HepG2 (cell line): Measurements from ENCODE around the gene LMF2. TPM values are rescaled to one million over a fixed set of nuclear protein-coding genes. Genes with fewer than 3 reads are reported as not detected.

Experiments used
- ARHGAP35 ChIP-seq: sonication (generic); formaldehyde crosslinking; IDR thresholded peaks from 2 replicates; pipeline ENCODE4 v1.9.0; 2022; ENCODE audit warnings: mild to moderate bottlenecking, inconsistent platforms, moderate library complexity, missing genetic modification reagents, borderline replicate concordance
- CSRNP2 ChIP-seq: sonication (generic); formaldehyde crosslinking; conservative IDR thresholded peaks from 2 replicates; pipeline ENCODE4 v1.8.0; 2022; ENCODE audit warnings: low read depth, missing genetic modification reagents
- CTCF ChIP-seq: sonication (generic); formaldehyde crosslinking; IDR thresholded peaks from 2 replicates; pipeline ENCODE4 v1.5.0; 2020; ENCODE audit warnings: mild to moderate bottlenecking, missing genetic modification reagents, moderate library complexity
- DDIT3 ChIP-seq: sonication (generic); formaldehyde crosslinking; IDR thresholded peaks from 2 replicates; pipeline ENCODE4 v1.4.0; 2020; ENCODE audit warnings: mild to moderate bottlenecking, missing genetic modification reagents
- FOXC1 ChIP-seq: sonication (generic); formaldehyde crosslinking; IDR thresholded peaks from 2 replicates; pipeline ENCODE4 v1.8.0; 2022; ENCODE audit warnings: mild to moderate bottlenecking, missing genetic modification reagents, borderline replicate concordance
- HOXD1 ChIP-seq: sonication (generic); formaldehyde crosslinking; IDR thresholded peaks from 2 replicates; pipeline ENCODE4 v1.5.0; 2020; ENCODE audit warnings: missing genetic modification reagents
- KMT2B ChIP-seq: IDR thresholded peaks from 2 replicates; pipeline ENCODE4 v1.6.1; 2016; ENCODE audit warnings: missing genetic modification reagents, missing compliant biosample characterization
- MTERF4 ChIP-seq: sonication (generic); formaldehyde crosslinking; IDR thresholded peaks from 2 replicates; pipeline ENCODE4 v1.8.0; 2023; ENCODE audit warnings: mild to moderate bottlenecking, missing genetic modification reagents
- RORA ChIP-seq: sonication (generic); formaldehyde crosslinking; IDR thresholded peaks from 2 replicates; pipeline ENCODE4 v1.5.0; 2020; ENCODE audit warnings: mild to moderate bottlenecking, missing genetic modification reagents, moderate library complexity
- RXRA ChIP-seq: sonication (generic); formaldehyde crosslinking; IDR thresholded peaks from 2 replicates; pipeline ENCODE4 v1.5.1; 2020; ENCODE audit warnings: missing genetic modification reagents
- SRSF1 ChIP-seq: fragments of 200-400 bp; formaldehyde crosslinking; optimal IDR thresholded peaks from 2 replicates; pipeline ENCODE3; 2017; ENCODE audit warnings: mild to moderate bottlenecking, low read depth, low read length, moderate library complexity
- TCF12 ChIP-seq, 2 experiments: fragments of 450-650 bp in 1 of 2; sonication (generic) in 1 of 2; formaldehyde crosslinking in 1 of 2; IDR thresholded peaks; 2 replicates each; pipeline versions ENCODE4 v1.6.1 to v1.8.0; 2017 to 2022; ENCODE audit warnings: antibody characterized with exemption in 1 of 2, mild to moderate bottlenecking in 1 of 2, missing genetic modification reagents in 1 of 2, moderate library complexity in 1 of 2
- THRA ChIP-seq: sonication (generic); formaldehyde crosslinking; IDR thresholded peaks from 2 replicates; pipeline ENCODE4 v1.4.0; 2020; ENCODE audit warnings: missing genetic modification reagents, borderline replicate concordance
- TRIM24 ChIP-seq: sonication (generic); formaldehyde crosslinking; IDR thresholded peaks from 2 replicates; pipeline ENCODE4 v1.8.0; 2022; ENCODE audit warnings: mild to moderate bottlenecking, missing genetic modification reagents
- YEATS2 ChIP-seq: sonication (generic); formaldehyde crosslinking; IDR thresholded peaks from 2 replicates; pipeline ENCODE4 v1.4.0; 2020; ENCODE audit warnings: missing genetic modification reagents, borderline replicate concordance
- ZNF317 ChIP-seq: sonication (generic); formaldehyde crosslinking; IDR thresholded peaks from 2 replicates; pipeline ENCODE4 v1.5.0; 2020; ENCODE audit warnings: mild to moderate bottlenecking, missing genetic modification reagents
- ZNF431 ChIP-seq: sonication (generic); formaldehyde crosslinking; IDR thresholded peaks from 2 replicates; pipeline ENCODE4 v1.9.0; 2022; ENCODE audit warnings: missing genetic modification reagents, low read depth, mild to moderate bottlenecking, borderline replicate concordance
- ZNF619 ChIP-seq: sonication (generic); formaldehyde crosslinking; IDR thresholded peaks from 2 replicates; pipeline ENCODE4 v1.4.0; 2020; ENCODE audit warnings: mild to moderate bottlenecking, missing genetic modification reagents
- ZNF678 ChIP-seq: sonication (generic); formaldehyde crosslinking; IDR thresholded peaks from 2 replicates; pipeline ENCODE4 v1.4.0; 2020; ENCODE audit warnings: mild to moderate bottlenecking, missing genetic modification reagents
- ZNF704 ChIP-seq: sonication (generic); formaldehyde crosslinking; IDR thresholded peaks from 2 replicates; pipeline ENCODE4 v1.8.1; 2023; ENCODE audit warnings: mild to moderate bottlenecking, inconsistent platforms, moderate library complexity, missing genetic modification reagents, borderline replicate concordance
- polyA plus RNA-seq, 8 experiments: library from polyadenylated mRNA; depleted of rRNA in 3 of 8; stranded (reverse) in 7 of 8; unstranded in 1 of 8; fragments of >200 nt; fragmentation: Illumina TruSeq in 4 of 8; extraction: Trizol in 4 of 8; gene quantifications; 2 replicates each; pipeline versions ENCODE4 v1.2.1 to v1.2.3, GENCODE V29; 2011 to 2016; ENCODE audit warnings: low read depth in 4 of 8, missing spikeins in 1 of 8, mixed read lengths in 1 of 8; ENCODE audit not compliant: insufficient read depth in 1 of 8
- total RNA-seq, 5 experiments: library from RNA; depleted of rRNA; stranded (reverse); fragments of >200 nt; fragmentation: Illumina TruSeq; extraction: Trizol; gene quantifications; 2 replicates each; pipeline ENCODE4 v1.2.3, GENCODE V29; 2016; ENCODE audit warnings: low read depth in 1 of 5

The LMF2 gene
- total and polyA plus RNA-seq, 2 of the 13 experiments (the other 11 are each of a cell fraction or from before 2014, with no cell fraction given): 23.3 to 30.6 TPM

GRCh38 chr22:50507991-50508884 lies 736 bp upstream of the LMF2 start, which contains the start of gene NCAPH2 (continued):
- TF ChIP-seq DDIT3 (CRISPR knock-in tag) (no peak), RXRA (CRISPR knock-in tag) (peak; percentile 66; the same call in 1 of the 2 replicates), MTERF4 (CRISPR knock-in tag) (no peak), ZNF619 (no peak), ZNF704 (CRISPR knock-in tag) (no peak; the same call in 1 of the 2 replicates), CSRNP2 (CRISPR knock-in tag) (0 out of 2 replicates have a peak, but pooled peaks have one; percentile 50), ZNF317 (CRISPR knock-in tag) (0 out of 2 replicates have a peak, but pooled peaks have one; percentile 25), ZNF678 (CRISPR knock-in tag) (no peak), TRIM24 (CRISPR knock-in tag) (no peak), ZNF431 (no peak), ARHGAP35 (CRISPR knock-in tag) (0 out of 2 replicates have a peak, but pooled peaks have one; percentile 63), SRSF1 (peak; percentile 35), HOXD1 (peak; percentile 46; the same call in 1 of the 2 replicates), THRA (CRISPR knock-in tag) (0 out of 2 replicates have a peak, but pooled peaks have one; percentile 15), YEATS2 (CRISPR knock-in tag) (peak; percentile 95), RORA (CRISPR knock-in tag) (no peak), TCF12 (IDR thresholded peaks at IDR 0.05) (no peak), TCF12 (CRISPR knock-in tag; IDR thresholded peaks at IDR 0.05) (no peak; the same call in 1 of the 2 replicates), KMT2B (CRISPR knock-in tag) (peak; percentile 89), FOXC1 (CRISPR knock-in tag) (peak; percentile 80; the same call in 1 of the 2 replicates), CTCF (CRISPR knock-in tag) (peak; percentile 50)
